HepG2 (cell line): ENCODE results near the gene PPY. TPM values are rescaled to one million over a fixed set of nuclear protein-coding genes. Genes with fewer than 3 reads are reported as not detected.

Experiments used
- ADNP ChIP-seq: sonication (generic); formaldehyde crosslinking; IDR thresholded peaks from 2 replicates; pipeline ENCODE4 v1.4.0; 2020; ENCODE audit warnings: missing genetic modification reagents
- EEA1 ChIP-seq: sonication (generic); formaldehyde crosslinking; IDR thresholded peaks from 2 replicates; pipeline ENCODE4 v1.5.1; 2020; ENCODE audit warnings: mild to moderate bottlenecking, missing genetic modification reagents, borderline replicate concordance
- ELK4 ChIP-seq: sonication (generic); formaldehyde crosslinking; IDR thresholded peaks from 2 replicates; pipeline ENCODE4 v1.9.0; 2021; ENCODE audit warnings: missing genetic modification reagents, borderline replicate concordance
- ESRRA ChIP-seq: sonication (generic); formaldehyde crosslinking; IDR thresholded peaks from 2 replicates; pipeline ENCODE4 v1.5.1; 2020; ENCODE audit warnings: mild to moderate bottlenecking, low read depth, missing genetic modification reagents
- FOSL2 ChIP-seq: sonication (generic); formaldehyde crosslinking; IDR thresholded peaks from 2 replicates; pipeline ENCODE4 v1.4.0; 2020; ENCODE audit warnings: missing genetic modification reagents
- FOXA1 ChIP-seq, 2 experiments: fragments of 450-650 bp in 1 of 2; sonication (generic) in 1 of 2; formaldehyde crosslinking in 1 of 2; IDR thresholded peaks; 2 replicates each; pipeline versions ENCODE4 v1.4.0 to v1.6.1; 2016 to 2020; ENCODE audit warnings: missing genetic modification reagents in 1 of 2
- GPN1 ChIP-seq: sonication (generic); formaldehyde crosslinking; IDR thresholded peaks from 2 replicates; pipeline ENCODE4 v1.5.1; 2020; ENCODE audit warnings: missing genetic modification reagents, borderline replicate concordance
- HMGA1 ChIP-seq: sonication (generic); formaldehyde crosslinking; conservative IDR thresholded peaks from 2 replicates; pipeline ENCODE4 v1.4.0; 2020; ENCODE audit warnings: missing genetic modification reagents
- IRX3 ChIP-seq: sonication (generic); formaldehyde crosslinking; IDR thresholded peaks from 2 replicates; pipeline ENCODE4 v1.8.1; 2023; ENCODE audit warnings: mild to moderate bottlenecking, low read depth, missing genetic modification reagents, borderline replicate concordance
- KDM5A ChIP-seq: fragments of 200-600 bp; sonication (generic); IDR thresholded peaks from 2 replicates; pipeline ENCODE4 v1.7.0; 2018; ENCODE audit warnings: antibody characterized with exemption, mild to moderate bottlenecking, low read length, borderline replicate concordance
- MAF1 ChIP-seq: sonication (generic); formaldehyde crosslinking; IDR thresholded peaks from 2 replicates; pipeline ENCODE4 v1.5.0; 2020; ENCODE audit warnings: missing genetic modification reagents, borderline replicate concordance
- MED8 ChIP-seq: sonication (generic); formaldehyde crosslinking; IDR thresholded peaks from 2 replicates; pipeline ENCODE4 v1.8.1; 2023; ENCODE audit warnings: mild to moderate bottlenecking, missing genetic modification reagents; ENCODE audit not compliant: insufficient replicate concordance
- NR0B2 ChIP-seq: sonication (generic); formaldehyde crosslinking; IDR thresholded peaks from 2 replicates; pipeline ENCODE4 v1.4.0; 2020; ENCODE audit warnings: mild to moderate bottlenecking, missing genetic modification reagents
- PLRG1 ChIP-seq: fragments of 450-650 bp; conservative IDR thresholded peaks from 2 replicates; pipeline ENCODE4 v1.6.1; 2016
- RBM39 ChIP-seq: fragments of 200-400 bp; formaldehyde crosslinking; IDR thresholded peaks from one replicate; pipeline ENCODE4 v1.6.1; 2018; ENCODE audit warnings: antibody characterized with exemption, mild to moderate bottlenecking, low read depth, low read length; ENCODE audit not compliant: poor library complexity, severe bottlenecking
- SAFB2 ChIP-seq: sonication (generic); formaldehyde crosslinking; IDR thresholded peaks from 2 replicates; pipeline ENCODE4 v1.5.1; 2020; ENCODE audit warnings: missing genetic modification reagents, low read depth, mild to moderate bottlenecking, borderline replicate concordance
- SATB2 ChIP-seq: sonication (generic); formaldehyde crosslinking; IDR thresholded peaks from 2 replicates; pipeline ENCODE4 v1.5.0; 2020; ENCODE audit warnings: missing genetic modification reagents
- SIX1 ChIP-seq: sonication (generic); formaldehyde crosslinking; IDR thresholded peaks from 2 replicates; pipeline ENCODE4 v1.4.0; 2020; ENCODE audit warnings: missing genetic modification reagents, borderline replicate concordance
- SPEN ChIP-seq: sonication (generic); formaldehyde crosslinking; IDR thresholded peaks from 2 replicates; pipeline ENCODE4 v1.5.1; 2020; ENCODE audit warnings: low read depth, mild to moderate bottlenecking, missing genetic modification reagents
- SRSF4 ChIP-seq: fragments of 200-400 bp; formaldehyde crosslinking; IDR thresholded peaks from one replicate; pipeline ENCODE4 v1.6.1; 2018; ENCODE audit warnings: mild to moderate bottlenecking, low read depth, low read length, moderate library complexity; ENCODE audit not compliant: poor library complexity, severe bottlenecking
- SRY ChIP-seq: sonication (generic); formaldehyde crosslinking; IDR thresholded peaks from 2 replicates; pipeline ENCODE4 v1.8.0; 2022; ENCODE audit warnings: mild to moderate bottlenecking, missing genetic modification reagents
- USF2 ChIP-seq, 2 experiments: sonication (generic) in 1 of 2; formaldehyde crosslinking in 1 of 2; IDR thresholded peaks; 2 replicates each; pipeline versions ENCODE4 v1.5.1 to v1.6.1; 2011 to 2020; ENCODE audit warnings: borderline replicate concordance in 1 of 2, low read depth in 1 of 2, low read length in 1 of 2, mild to moderate bottlenecking in 1 of 2, missing genetic modification reagents in 1 of 2, moderate library complexity in 1 of 2
- ZNF556 ChIP-seq: sonication (generic); formaldehyde crosslinking; IDR thresholded peaks from 2 replicates; pipeline ENCODE4 v1.4.0; 2020; ENCODE audit warnings: mild to moderate bottlenecking, missing genetic modification reagents, borderline replicate concordance
- ZNF598 ChIP-seq: sonication (generic); formaldehyde crosslinking; IDR thresholded peaks from 2 replicates; pipeline ENCODE4 v1.5.1; 2020; ENCODE audit warnings: mild to moderate bottlenecking, missing genetic modification reagents, borderline replicate concordance
- ZNF713 ChIP-seq: sonication (generic); formaldehyde crosslinking; IDR thresholded peaks from 2 replicates; pipeline ENCODE4 v1.4.0; 2020; ENCODE audit warnings: mild to moderate bottlenecking, missing genetic modification reagents
- ZNF724P ChIP-seq: sonication (generic); formaldehyde crosslinking; IDR thresholded peaks from 2 replicates; pipeline ENCODE4 v1.8.0; 2022; ENCODE audit warnings: missing genetic modification reagents, borderline replicate concordance
- ZNF781 ChIP-seq: sonication (generic); formaldehyde crosslinking; IDR thresholded peaks from 2 replicates; pipeline ENCODE4 v1.5.1; 2020; ENCODE audit warnings: borderline replicate concordance, mild to moderate bottlenecking, missing genetic modification reagents; ENCODE audit errors: not compliant biosample characterization
- ZNF841 ChIP-seq: sonication (generic); formaldehyde crosslinking; IDR thresholded peaks from 2 replicates; pipeline ENCODE4 v1.8.1; 2023; ENCODE audit warnings: missing genetic modification reagents, borderline replicate concordance
- polyA plus RNA-seq, 8 experiments: library from polyadenylated mRNA; depleted of rRNA in 3 of 8; stranded (reverse) in 7 of 8; unstranded in 1 of 8; fragments of >200 nt; fragmentation: Illumina TruSeq in 4 of 8; extraction: Trizol in 4 of 8; gene quantifications; 2 replicates each; pipeline versions ENCODE4 v1.2.1 to v1.2.3, GENCODE V29; 2011 to 2016; ENCODE audit warnings: low read depth in 4 of 8, missing spikeins in 1 of 8, mixed read lengths in 1 of 8; ENCODE audit not compliant: insufficient read depth in 1 of 8
- total RNA-seq, 5 experiments: library from RNA; depleted of rRNA; stranded (reverse); fragments of >200 nt; fragmentation: Illumina TruSeq; extraction: Trizol; gene quantifications; 2 replicates each; pipeline ENCODE4 v1.2.3, GENCODE V29; 2016; ENCODE audit warnings: low read depth in 1 of 5

PPY gene
- total and polyA plus RNA-seq, 2 of the 13 experiments (the other 11 are each of a cell fraction or from before 2014, with no cell fraction given), result not detected

GRCh38 chr17:43931062-43931571, 11.2 kb downstream of the PPY start (continued):
- no peak for TF ChIP-seq ZNF781 (CRISPR knock-in tag)
- TF ChIP-seq MED8 (CRISPR knock-in tag), result no peak
- no peak for TF ChIP-seq SRY (CRISPR knock-in tag)
- TF ChIP-seq ZNF598 (CRISPR knock-in tag), result no peak
- no peak for TF ChIP-seq USF2 (IDR thresholded peaks at IDR 0.05; ENCODE audit: low read depth, low read length)
- no peak for TF ChIP-seq USF2 (CRISPR knock-in tag; IDR thresholded peaks at IDR 0.05; ENCODE audit: borderline replicate concordance)
- no peak for TF ChIP-seq PLRG1
- TF ChIP-seq ZNF556 (CRISPR knock-in tag), result no peak
- no peak for TF ChIP-seq GPN1 (CRISPR knock-in tag)
- TF ChIP-seq ESRRA (CRISPR knock-in tag), result no peak
- no peak for TF ChIP-seq NR0B2 (CRISPR knock-in tag)
- no peak for TF ChIP-seq SRSF4
- no peak; the same call in 1 of the 2 replicates for TF ChIP-seq SPEN (CRISPR knock-in tag)
- no peak for TF ChIP-seq EEA1 (CRISPR knock-in tag)
- no peak for TF ChIP-seq ADNP (CRISPR knock-in tag)
- no peak for TF ChIP-seq HMGA1 (CRISPR knock-in tag)
- no peak for TF ChIP-seq KDM5A
- no peak for TF ChIP-seq ZNF724P (CRISPR knock-in tag)
- TF ChIP-seq MAF1 (CRISPR knock-in tag), result no peak
- no peak for TF ChIP-seq SATB2 (CRISPR knock-in tag)
- no peak for TF ChIP-seq SIX1 (CRISPR knock-in tag)
- no peak for TF ChIP-seq FOXA1 (IDR thresholded peaks at IDR 0.05)
- TF ChIP-seq FOXA1 (CRISPR knock-in tag; IDR thresholded peaks at IDR 0.05), result no peak
- no peak for TF ChIP-seq SAFB2
- TF ChIP-seq ELK4 (CRISPR knock-in tag), result no peak
- no peak for TF ChIP-seq ZNF841 (CRISPR knock-in tag)
- TF ChIP-seq IRX3 (CRISPR knock-in tag), result no peak
- no peak for TF ChIP-seq ZNF713 (CRISPR knock-in tag)
- TF ChIP-seq RBM39, result no peak
- TF ChIP-seq FOSL2 (CRISPR knock-in tag), result no peak
